ENCODE data around the gene TAS2R31. TPM values are rescaled to one million over a fixed set of nuclear protein-coding genes. Genes with fewer than 3 reads are reported as not detected.
"Not testable (repeated sequence)": the region's sequence is repeated elsewhere in the genome, so short reads cannot be mapped to it uniquely, and the experiment has no call there.

TAS2R31 gene
- not detected for polyA plus RNA-seq (2012; ENCODE audit: insufficient read depth, insufficient read length)

- H3K4me3 ChIP-seq (ENCODE audit: low read length), result no peak within 1 kb of the TSS
- no peak for DNase-seq (ENCODE audit: low read depth, low spot score)
These were observed at the start of gene TAS2R31 for GRCh38 chr12:11031307-11031706. TAS2R31 (minus strand) TSS chr12:11031407; CDS start chr12:11031335, 72 bp downstream.

GRCh38 chr12:11078246-11078645 lies 47.0 kb upstream of the TAS2R31 start:
- no peak overlapping the region for H3K4me3 ChIP-seq (ENCODE audit: low read length)
- DNase-seq (ENCODE audit: low read depth, low spot score), result no peak

GRCh38 chr12:11075642-11076041 lies 44.4 kb upstream of the TAS2R31 start:
- DNase-seq (ENCODE audit: low read depth, low spot score), result no peak
- H3K4me3 ChIP-seq (ENCODE audit: low read length), result no peak overlapping the region

GRCh38 chr12:11071414-11071813 lies 40.2 kb upstream of the TAS2R31 start:
- no peak for DNase-seq (ENCODE audit: low read depth, low spot score)
- H3K4me3 ChIP-seq (ENCODE audit: low read length), result no peak overlapping the region

DNA sequence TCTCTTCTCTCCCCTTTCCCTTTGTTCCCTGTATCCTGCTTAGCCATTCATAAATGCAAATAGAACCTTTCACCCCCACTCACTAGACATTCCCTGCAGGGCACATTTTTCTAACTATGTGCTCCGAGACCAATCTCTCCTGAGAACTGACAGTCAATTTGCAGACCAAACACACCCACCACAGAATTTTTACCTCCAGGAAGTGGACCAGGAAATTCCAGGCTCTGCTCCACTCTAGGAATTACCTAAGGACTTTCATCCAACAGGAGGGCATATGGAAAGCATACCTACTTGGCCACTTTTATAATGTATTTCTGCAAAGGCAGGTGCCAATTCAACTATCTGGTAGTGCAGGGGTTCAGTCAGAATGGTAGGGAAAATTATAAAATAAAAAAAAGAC lies 39.8 kb upstream of the TAS2R31 start:
- DNase-seq (ENCODE audit: low read depth, low spot score), result no peak
- no peak overlapping the region for H3K4me3 ChIP-seq (ENCODE audit: low read length)

DNA sequence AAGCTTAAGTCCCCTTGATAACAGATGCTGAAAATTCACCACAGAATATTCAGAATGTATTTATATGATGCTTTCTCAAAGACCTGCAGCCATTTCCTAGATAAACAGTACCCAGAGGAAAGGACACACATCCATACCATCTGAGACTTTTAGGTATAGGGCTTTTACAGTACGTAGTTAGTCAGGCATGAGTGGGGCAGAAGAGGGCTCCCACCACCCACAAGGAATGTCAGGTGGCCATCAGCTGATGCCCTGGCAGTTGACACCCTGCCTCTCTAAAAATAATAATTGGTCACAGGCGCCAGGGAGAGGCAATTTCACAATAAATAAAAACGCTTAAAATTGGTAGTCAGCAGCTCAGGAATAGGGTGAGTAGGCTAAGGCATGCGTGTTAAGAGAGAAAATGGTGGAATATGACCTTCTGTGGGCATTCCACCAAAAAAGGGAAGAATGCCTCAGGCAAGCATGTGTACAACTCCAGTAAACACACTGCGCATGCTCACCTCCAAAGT lies 38.7 kb upstream of the TAS2R31 start:
- DNase-seq (ENCODE audit: low read depth, low spot score), result no peak
- H3K4me3 ChIP-seq (ENCODE audit: low read length), result no peak overlapping the region

DNA sequence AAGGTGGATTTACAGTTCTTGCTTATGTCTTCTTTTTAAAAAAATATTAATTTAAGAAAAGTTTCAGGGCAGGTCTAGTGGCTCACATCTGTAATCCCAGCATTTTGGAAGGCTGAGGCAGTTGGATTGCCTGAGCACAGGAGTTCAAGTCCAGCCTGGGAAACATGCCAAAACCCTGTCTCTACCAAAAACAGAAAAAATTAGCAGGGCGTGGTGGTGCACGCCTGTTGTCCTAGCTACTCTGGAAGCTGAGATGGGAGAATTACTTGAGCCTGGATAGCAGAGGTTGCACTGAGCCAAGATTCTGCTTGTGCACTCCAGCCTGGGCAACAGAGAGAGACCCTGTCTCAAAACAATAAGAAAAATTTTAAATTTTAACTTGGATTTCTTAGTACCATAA lies 36.3 kb upstream of the TAS2R31 start:
- no peak for DNase-seq (ENCODE audit: low read depth, low spot score)
- no peak overlapping the region for H3K4me3 ChIP-seq (ENCODE audit: low read length)

DNA sequence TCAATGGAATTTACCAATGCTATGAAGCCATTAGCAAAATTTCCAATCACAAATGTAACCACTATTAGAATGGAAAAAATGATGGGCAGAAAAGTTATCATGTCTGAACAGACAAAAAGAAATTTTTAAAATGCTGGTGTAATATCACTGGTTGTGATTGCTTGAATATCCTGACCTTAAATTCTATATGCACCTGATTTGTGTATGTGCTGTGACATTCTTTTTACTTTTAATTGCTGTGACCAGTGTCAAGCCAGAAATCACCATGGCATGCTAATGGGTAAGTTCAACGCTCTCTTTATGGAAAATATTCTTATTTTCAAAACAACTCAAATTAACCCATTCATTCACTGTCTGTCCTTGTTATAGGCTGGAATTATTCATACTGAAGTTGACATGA lies 31.0 kb upstream of the TAS2R31 start, which contains the start of gene TAS2R46:
TAS2R46 (minus strand) TSS at position 101 of the 400 bp plus-strand sequence; CDS start at position 101, 0 bp downstream.
- DNase-seq (ENCODE audit: low read depth, low spot score); H3K4me3 ChIP-seq (ENCODE audit: low read length): not testable (repeated sequence)

DNA sequence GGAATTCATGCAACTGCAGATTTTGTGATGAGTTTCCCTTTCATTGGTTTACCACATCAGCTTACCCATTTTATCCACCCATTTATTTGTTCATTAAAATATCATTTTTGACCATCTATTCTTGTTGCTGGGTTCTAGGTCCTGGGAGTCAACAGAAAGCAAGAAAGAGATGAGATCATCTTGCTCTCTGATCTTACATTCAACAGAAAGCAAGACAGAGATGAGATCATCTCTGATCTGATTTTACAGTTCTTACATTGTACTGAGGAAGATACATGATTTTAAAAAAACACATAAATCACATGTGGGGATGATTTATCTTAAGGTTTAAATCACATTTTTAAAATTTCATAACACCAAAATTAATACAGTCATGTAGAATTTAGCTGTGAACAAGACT lies 28.6 kb upstream of the TAS2R31 start:
- DNase-seq (ENCODE audit: low read depth, low spot score), result no peak
- H3K4me3 ChIP-seq (ENCODE audit: low read length), result no peak overlapping the region

GRCh38 chr12:11059041-11059440 lies 27.8 kb upstream of the TAS2R31 start:
- H3K4me3 ChIP-seq (ENCODE audit: low read length), result no peak overlapping the region
- no peak for DNase-seq (ENCODE audit: low read depth, low spot score)

- no peak for DNase-seq (ENCODE audit: low read depth, low spot score)
- H3K4me3 ChIP-seq (ENCODE audit: low read length), result no peak overlapping the region
These were observed 24.1 kb upstream of the TAS2R31 start for GRCh38 chr12:11055306-11055705.

GRCh38 chr12:11049806-11050531 lies 18.8 kb upstream of the TAS2R31 start:
- not testable (repeated sequence) for H3K4me3 ChIP-seq (ENCODE audit: low read length)
- DNase-seq (ENCODE audit: low read depth, low spot score), result peak; percentile 5

GRCh38 chr12:11041366-11041765 lies 10.2 kb upstream of the TAS2R31 start:
- not testable (repeated sequence) for H3K4me3 ChIP-seq (ENCODE audit: low read length); DNase-seq (ENCODE audit: low read depth, low spot score)

- H3K4me3 ChIP-seq (ENCODE audit: low read length), result no peak overlapping the region
- DNase-seq (ENCODE audit: low read depth, low spot score), result no peak
These were observed 9.0 kb upstream of the TAS2R31 start for GRCh38 chr12:11040162-11040561.

- DNase-seq (ENCODE audit: low read depth, low spot score), result no peak
- H3K4me3 ChIP-seq (ENCODE audit: low read length), result no peak overlapping the region
These were observed 8.0 kb upstream of the TAS2R31 start for GRCh38 chr12:11039171-11039570.

DNA sequence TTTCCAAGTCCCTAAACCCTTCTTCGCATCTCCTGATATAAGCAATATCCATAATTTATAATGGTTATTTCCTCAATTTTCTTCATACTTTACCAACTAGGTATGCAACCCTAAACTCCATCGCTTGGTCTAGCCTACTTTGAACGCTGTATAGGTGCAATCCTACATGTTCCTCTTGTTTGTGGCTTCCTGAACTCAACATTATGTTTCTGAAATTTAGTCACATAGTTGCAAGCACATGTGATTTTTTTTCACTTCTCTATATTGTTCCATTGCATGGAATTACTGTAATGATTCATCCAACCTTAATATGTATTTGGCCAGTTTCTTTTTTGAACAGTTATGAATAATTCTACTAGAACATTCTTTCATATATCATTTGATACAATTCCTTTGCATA lies 2.8 kb upstream of the TAS2R31 start:
- DNase-seq (ENCODE audit: low read depth, low spot score); H3K4me3 ChIP-seq (ENCODE audit: low read length): not testable (repeated sequence)

GRCh38 chr12:11026118-11026517 lies 5.1 kb downstream of the TAS2R31 start:
- DNase-seq (ENCODE audit: low read depth, low spot score), result no peak
- H3K4me3 ChIP-seq (ENCODE audit: low read length), result no peak overlapping the region

- H3K4me3 ChIP-seq (ENCODE audit: low read length), result no peak overlapping the region
- DNase-seq (ENCODE audit: low read depth, low spot score), result no peak
These were observed 7.8 kb downstream of the TAS2R31 start for GRCh38 chr12:11023387-11023786.

DNA sequence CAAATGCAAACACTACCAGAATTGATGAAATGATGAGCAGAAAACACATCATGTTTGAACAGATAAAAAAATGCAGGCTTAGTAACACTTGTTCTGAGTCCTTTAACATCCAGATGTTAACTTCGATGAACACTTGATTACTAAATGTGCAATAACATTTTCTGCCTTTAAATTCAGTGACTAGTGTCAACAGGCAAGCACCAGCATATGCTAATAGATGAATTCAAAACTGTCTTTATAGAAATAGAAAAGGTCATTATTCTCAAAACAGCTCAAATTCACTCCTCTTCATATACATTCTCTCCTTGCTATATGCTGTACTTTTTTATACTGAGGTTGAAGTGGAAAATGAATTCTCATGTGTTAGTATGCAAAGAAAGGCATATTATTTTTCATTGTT lies 8.7 kb downstream of the TAS2R31 start, which contains the start of gene TAS2R19:
TAS2R19 (minus strand) TSS at position 101 of the 400 bp plus-strand sequence; CDS start at position 52, 49 bp downstream.
- DNase-seq (ENCODE audit: low read depth, low spot score), result no peak
- no peak within 1 kb of the TSS for H3K4me3 ChIP-seq (ENCODE audit: low read length)

DNA sequence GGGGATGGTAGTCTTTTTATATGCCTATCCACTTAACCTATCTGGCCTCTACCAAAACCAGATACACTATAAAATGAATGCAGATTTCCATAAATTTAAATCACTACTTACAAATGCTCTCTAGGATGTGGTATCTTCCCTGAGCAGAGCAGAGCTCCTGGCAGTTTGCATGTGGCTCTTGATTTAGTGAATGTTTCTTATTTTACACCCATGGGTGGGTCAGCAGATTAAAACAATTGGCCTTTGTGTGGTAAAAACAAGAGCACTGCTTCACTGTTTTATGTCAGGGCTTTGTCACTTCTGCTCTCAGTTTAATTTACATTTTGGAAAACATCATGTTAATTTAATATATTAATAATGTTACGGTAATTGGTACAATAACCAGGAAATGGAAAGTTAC lies 14.3 kb downstream of the TAS2R31 start:
- no peak overlapping the region for H3K4me3 ChIP-seq (ENCODE audit: low read length)
- DNase-seq (ENCODE audit: low read depth, low spot score), result no peak

Data from Jurkat, Clone E6-1 (cell line).